Effector memory CD4-positive, alpha-beta T cell (primary cell): ENCODE results near the gene FGGY.
"Not testable (repeated sequence)": the region's sequence is repeated elsewhere in the genome, so short reads cannot be mapped to it uniquely, and the experiment has no call there.

ENCODE experiments used
- DNase-seq, 3 donors: peaks; one replicate each; pipeline ENCODE4 v3.0.0-alpha.2; 2020
- H3K27ac ChIP-seq: 2 replicates; pipeline ENCODE4 v1.7.0; 2013; ENCODE audit warnings: mild to moderate bottlenecking, low read length, moderate library complexity; ENCODE audit not compliant: insufficient read depth, poor library complexity, severe bottlenecking
- H3K27me3 ChIP-seq: replicated peaks from 2 replicates; pipeline ENCODE4 v1.7.0; 2013; ENCODE audit warnings: mild to moderate bottlenecking, low read length; ENCODE audit not compliant: insufficient read depth, control insufficient read depth, poor library complexity, severe bottlenecking
- H3K36me3 ChIP-seq: 2 replicates; pipeline ENCODE4 v1.7.0; 2013; ENCODE audit warnings: mild to moderate bottlenecking, low read length, moderate library complexity; ENCODE audit not compliant: control insufficient read depth, insufficient read depth
- H3K4me1 ChIP-seq: 2 replicates; pipeline ENCODE4 v1.7.0; 2013; ENCODE audit warnings: low read length, mild to moderate bottlenecking; ENCODE audit not compliant: control insufficient read depth, insufficient read depth, poor library complexity, severe bottlenecking
- H3K4me3 ChIP-seq: 2 replicates; pipeline ENCODE4 v1.7.0; 2013; ENCODE audit warnings: low read length, low read depth, mild to moderate bottlenecking; ENCODE audit not compliant: insufficient read depth, poor library complexity, severe bottlenecking
- H3K9me3 ChIP-seq: 2 replicates; pipeline ENCODE4 v1.7.0; 2013; ENCODE audit warnings: mild to moderate bottlenecking, low read length, moderate library complexity; ENCODE audit not compliant: control insufficient read depth

Gene FGGY

GRCh38 chr1:59471991-59472570 is 175.2 kb downstream of the FGGY start:
- DNase-seq, H3K4me1 ChIP-seq, H3K27me3 ChIP-seq, H3K9me3 ChIP-seq, H3K27ac ChIP-seq, H3K4me3 ChIP-seq, H3K36me3 ChIP-seq: not testable (repeated sequence)

- DNase-seq: no peak
- no peak overlapping the region for H3K4me3 ChIP-seq
- no peaks in the 10 kb centered on the region for H3K4me1 ChIP-seq
- H3K9me3 ChIP-seq: no peaks in the 10 kb centered on the region
- no peaks in the 10 kb centered on the region for H3K27me3 ChIP-seq
- H3K36me3 ChIP-seq: no peaks in the 10 kb centered on the region
- no peak overlapping the region for H3K27ac ChIP-seq
Observed at GRCh38 chr1:59473831-59474230, 176.9 kb downstream of the FGGY start.

- H3K27ac ChIP-seq: no peak overlapping the region
- no peak overlapping the region for H3K4me3 ChIP-seq
- no peak for DNase-seq
- H3K27me3 ChIP-seq: no peaks in the 10 kb centered on the region
- no peaks in the 10 kb centered on the region for H3K36me3 ChIP-seq
- no peaks in the 10 kb centered on the region for H3K4me1 ChIP-seq
- no peaks in the 10 kb centered on the region for H3K9me3 ChIP-seq
Observed at GRCh38 chr1:59474496-59474895, 177.6 kb downstream of the FGGY start.

DNA sequence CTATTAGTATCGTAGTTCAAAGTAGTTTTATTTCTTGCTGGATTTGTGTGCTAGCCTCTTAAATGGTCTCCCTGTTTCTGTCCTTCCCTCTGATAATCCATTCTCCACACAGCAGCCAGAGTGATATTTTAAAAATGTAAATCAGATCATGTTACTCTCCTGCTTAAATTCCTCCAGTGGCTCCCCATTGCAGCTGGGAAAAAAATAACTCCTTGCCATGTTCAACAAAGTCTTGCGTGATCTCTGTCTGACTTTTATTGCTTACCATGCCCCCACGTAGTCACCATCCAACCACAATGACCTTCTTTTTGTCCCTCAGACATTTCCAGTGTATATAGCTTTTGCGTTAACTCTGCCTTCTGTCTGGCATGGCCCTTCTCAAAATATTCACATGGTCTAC is 178.8 kb downstream of the FGGY start:
- Histone ChIP-seq H3K27me3 (no peaks in the 10 kb centered on the region), H3K36me3 (no peaks in the 10 kb centered on the region), H3K4me1 (no peaks in the 10 kb centered on the region), H3K9me3 (no peaks in the 10 kb centered on the region), H3K4me3 (no peak overlapping the region), H3K27ac (no peak overlapping the region)
- no peak for DNase-seq

DNA sequence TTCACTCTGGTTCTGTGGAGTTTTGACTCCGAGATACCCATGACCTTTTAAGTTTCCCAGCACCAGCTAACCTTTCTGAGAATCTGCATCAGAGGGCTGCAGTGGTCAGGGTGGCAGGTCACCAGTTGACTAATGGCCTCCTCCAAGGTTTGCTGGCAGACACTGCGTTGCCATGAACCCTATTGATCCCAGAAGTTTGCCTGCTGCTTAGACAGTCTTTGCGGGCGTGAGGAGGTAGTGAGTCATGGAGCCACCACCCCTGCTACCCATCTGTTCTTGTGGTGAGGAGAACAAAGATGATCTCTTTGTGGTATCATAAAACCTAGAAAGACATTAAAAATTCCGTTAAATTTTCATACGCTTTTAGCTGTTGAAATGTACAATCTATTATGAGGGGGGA is 180.4 kb downstream of the FGGY start:
- Histone ChIP-seq H3K4me1 (no peaks in the 10 kb centered on the region), H3K27me3 (no peaks in the 10 kb centered on the region), H3K9me3 (no peaks in the 10 kb centered on the region), H3K4me3 (no peak overlapping the region), H3K36me3 (no peaks in the 10 kb centered on the region), H3K27ac (no peak overlapping the region)
- no peak for DNase-seq

GRCh38 chr1:59477867-59478266 is 181.0 kb downstream of the FGGY start:
- no peak overlapping the region for H3K27ac ChIP-seq
- no peak for DNase-seq

DNA sequence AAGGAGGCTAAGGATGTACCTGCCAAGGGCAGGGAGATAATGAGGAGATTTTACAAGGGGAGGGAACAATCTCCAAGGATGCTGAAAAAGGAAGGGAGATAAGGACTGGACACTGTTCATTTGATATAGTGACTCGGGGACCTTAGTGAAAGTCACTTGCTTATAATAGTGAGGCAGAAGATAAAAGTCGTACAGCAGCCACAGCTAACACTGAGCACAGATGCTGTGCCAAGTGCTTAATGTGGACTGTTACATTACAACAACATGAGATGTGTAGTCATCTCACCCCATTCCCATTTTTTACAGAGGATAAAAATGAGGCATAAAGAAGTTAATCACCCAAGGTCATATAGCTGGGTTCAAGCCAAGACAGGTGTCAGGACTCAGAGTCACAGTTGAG is 181.9 kb downstream of the FGGY start:
- Histone ChIP-seq H3K36me3 (no peaks in the 10 kb centered on the region), H3K27me3 (no peaks in the 10 kb centered on the region), H3K27ac (no peak overlapping the region), H3K9me3 (no peaks in the 10 kb centered on the region), H3K4me1 (no peaks in the 10 kb centered on the region), H3K4me3 (no peak overlapping the region)
- no peak for DNase-seq

More at GRCh38 chr1:59477867-59478266, 181.0 kb downstream of the FGGY start:
- Histone ChIP-seq H3K9me3 (no peaks in the 10 kb centered on the region), H3K36me3 (no peaks in the 10 kb centered on the region), H3K27me3 (no peaks in the 10 kb centered on the region), H3K4me1 (no peaks in the 10 kb centered on the region), H3K4me3 (no peak overlapping the region)

DNA sequence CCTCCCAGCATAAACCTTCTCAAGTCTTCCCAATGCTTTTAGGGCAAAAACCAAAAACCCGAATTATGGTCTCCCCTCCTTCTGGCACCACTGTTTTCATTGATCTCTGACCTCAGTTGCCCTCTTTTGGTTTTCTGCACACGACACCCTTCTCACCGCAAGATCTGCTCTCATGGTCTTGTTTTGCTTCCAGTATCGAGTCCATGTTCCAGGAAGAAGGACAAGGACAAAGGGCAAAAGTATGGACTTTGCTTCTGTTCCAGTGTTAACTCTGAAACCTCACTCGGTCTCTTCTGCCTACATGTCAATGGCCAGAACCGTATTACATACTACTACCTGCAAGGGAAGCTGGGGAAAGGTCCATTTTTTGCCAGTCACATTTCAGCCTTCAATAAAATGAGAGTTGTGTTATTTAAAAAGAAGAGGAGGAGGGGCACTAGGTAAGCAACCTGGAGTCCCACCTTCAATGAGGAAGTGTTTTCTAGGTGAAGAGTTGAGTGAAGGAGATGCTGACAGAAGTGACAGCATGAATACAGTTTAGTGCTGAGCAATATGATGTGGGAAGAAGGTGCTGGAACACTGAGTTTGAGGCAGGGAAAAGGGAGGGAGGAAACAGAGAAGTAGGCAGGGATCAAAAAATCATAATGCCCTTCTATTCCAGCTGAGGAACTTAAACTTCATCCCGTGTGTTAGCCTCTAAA is 183.4 kb downstream of the FGGY start:
- H3K27ac ChIP-seq: no peak overlapping the region
- no peaks in the 10 kb centered on the region for H3K9me3 ChIP-seq
- no peaks in the 10 kb centered on the region for H3K27me3 ChIP-seq
- DNase-seq: no peak
- H3K36me3 ChIP-seq: no peaks in the 10 kb centered on the region
- no peaks in the 10 kb centered on the region for H3K4me1 ChIP-seq
- H3K4me3 ChIP-seq: no peak overlapping the region

DNA sequence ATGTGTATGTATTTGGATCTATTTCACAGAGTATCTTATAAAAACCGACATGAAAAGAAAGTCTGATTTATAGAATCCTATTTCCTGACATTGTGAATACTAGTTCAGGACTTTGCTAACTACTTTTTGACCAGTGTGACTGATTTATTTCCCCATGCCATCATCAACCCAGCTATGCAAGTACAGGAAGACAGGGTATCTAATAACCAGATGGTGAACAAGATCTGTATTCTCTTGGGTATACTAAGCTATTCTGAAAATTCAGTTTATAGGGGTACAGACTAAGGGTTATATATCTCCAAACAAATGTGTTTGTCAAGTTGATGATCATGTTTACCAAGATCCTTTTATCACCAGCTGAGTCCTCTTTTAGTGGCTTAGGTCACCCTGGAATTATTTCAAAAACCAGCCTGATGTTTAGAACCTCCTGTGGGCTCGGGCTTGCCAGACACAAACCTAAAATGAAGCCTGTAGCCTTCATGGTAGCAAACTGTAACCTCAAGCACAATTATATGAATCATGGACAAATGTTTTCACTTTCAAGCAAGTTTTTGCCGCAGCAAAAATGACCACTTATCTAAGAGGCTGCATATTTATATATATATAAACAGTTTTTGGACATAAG is 185.1 kb downstream of the FGGY start:
- H3K4me1 ChIP-seq: no peaks in the 10 kb centered on the region

GRCh38 chr1:59482986-59483385 is 186.1 kb downstream of the FGGY start:
- no peaks in the 10 kb centered on the region for H3K27me3 ChIP-seq
- DNase-seq: no peak
- H3K27ac ChIP-seq: no peak overlapping the region
- H3K36me3 ChIP-seq: no peaks in the 10 kb centered on the region
- H3K9me3 ChIP-seq: no peaks in the 10 kb centered on the region
- no peak overlapping the region for H3K4me3 ChIP-seq
- no peaks in the 10 kb centered on the region for H3K4me1 ChIP-seq

More for the DNA sequence above, 185.1 kb downstream of the FGGY start:
- Histone ChIP-seq H3K4me3 (no peak overlapping the region), H3K9me3 (no peaks in the 10 kb centered on the region), H3K27me3 (no peaks in the 10 kb centered on the region), H3K36me3 (no peaks in the 10 kb centered on the region), H3K27ac (no peak overlapping the region)
- DNase-seq: no peak
